Panc1 (cell line): ENCODE data around the gene GNB1. TPM values are rescaled to one million over a fixed set of nuclear protein-coding genes. Genes with fewer than 3 reads are reported as not detected.

Source experiments
- ATAC-seq: fragments of 200-7000 bp; cut with Tn5 transposase; 2 replicates; pipeline ENCODE4 v1.9.1; 2020; ENCODE audit warnings: mild to moderate bottlenecking, moderate library complexity
- BruUV-seq: library from RNA; stranded (reverse); fragments of 400-500 nt; replicated peaks from 2 replicates; lab custom pipeline; 2021; lab: Mats Ljungman, UMichigan
- CTCF ChIA-PET: fragments of 300-600 bp; sonication (Branson Sonifier 250); formaldehyde crosslinking; loops from one replicate; lab custom pipeline; 2022; ENCODE audit warnings: antibody characterized with exemption; lab: Charles Lee
- POLR2A ChIA-PET: fragments of 300-600 bp; sonication (Branson Sonifier 250); formaldehyde crosslinking; loops from one replicate; lab custom pipeline; 2022; ENCODE audit warnings: antibody characterized with exemption; lab: Charles Lee
- DNase-seq: peaks from one replicate; pipeline ENCODE4 v3.0.0-alpha.2; 2010; ENCODE audit warnings: low read depth, low spot score
- H3K27ac ChIP-seq: 2 replicates; pipeline ENCODE4 v1.5.1; 2011; ENCODE audit warnings: mild to moderate bottlenecking, low read length, inconsistent platforms
- H3K27me3 ChIP-seq: fragments of 200-500 bp; sonication (Bioruptor generic); 2 replicates; pipeline ENCODE4 v1.6.0; 2014; ENCODE audit warnings: low read length, inconsistent platforms; ENCODE audit not compliant: control insufficient read depth, insufficient read depth
- H3K36me3 ChIP-seq: fragments of 200-500 bp; sonication (Bioruptor generic); 2 replicates; pipeline ENCODE4 v1.5.1; 2014; ENCODE audit warnings: inconsistent platforms, mild to moderate bottlenecking, low read length, moderate library complexity; ENCODE audit not compliant: control insufficient read depth, insufficient read depth
- H3K4me1 ChIP-seq: 2 replicates; pipeline ENCODE4 v1.5.1; 2011; ENCODE audit warnings: inconsistent platforms, mild to moderate bottlenecking, low read length, moderate library complexity; ENCODE audit not compliant: control insufficient read depth, insufficient read depth
- H3K4me3 ChIP-seq, 2 experiments: 2 replicates each; pipeline ENCODE4 v1.5.1; 2011 to 2012; ENCODE audit warnings: low read depth in 2 of 2, low read length in 2 of 2, mild to moderate bottlenecking in 2 of 2, inconsistent platforms in 1 of 2, moderate library complexity in 1 of 2
- H3K9me3 ChIP-seq: fragments of 200-500 bp; sonication (Bioruptor generic); 2 replicates; pipeline ENCODE4 v1.5.1; 2014; ENCODE audit warnings: low read depth, mild to moderate bottlenecking, inconsistent platforms, low read length, moderate library complexity; ENCODE audit not compliant: control insufficient read depth, insufficient read depth
- CTCF ChIP-seq: fragments of 450-650 bp; IDR thresholded peaks from 2 replicates; pipeline ENCODE4 v1.5.1; 2017; ENCODE audit warnings: mild to moderate bottlenecking
- POLR2AphosphoS5 ChIP-seq: IDR thresholded peaks from 2 replicates; pipeline ENCODE4 v1.6.1; 2012; ENCODE audit warnings: mild to moderate bottlenecking, low read depth, low read length, moderate library complexity
- REST ChIP-seq, 2 experiments: IDR thresholded peaks; 2 replicates each; pipeline ENCODE4 v1.6.1; 2011 to 2012; ENCODE audit warnings: low read depth in 2 of 2, control low read depth in 1 of 2, low read length in 1 of 2, mild to moderate bottlenecking in 1 of 2, moderate library complexity in 1 of 2; ENCODE audit not compliant: insufficient read depth in 1 of 2
- SIN3A ChIP-seq: IDR thresholded peaks from 2 replicates; pipeline ENCODE4 v1.6.1; 2012; ENCODE audit warnings: low read depth, mild to moderate bottlenecking, low read length, moderate library complexity, borderline replicate concordance; ENCODE audit not compliant: insufficient read depth
- TCF7L2 ChIP-seq: IDR thresholded peaks from 2 replicates; pipeline ENCODE4 v1.6.1; 2011; ENCODE audit warnings: mild to moderate bottlenecking, low read depth, low read length, inconsistent platforms
- in situ Hi-C: cut with HindIII; loops from 2 replicates; pipeline ENCODE4 v1.10.0; 2016; ENCODE audit warnings: low sequenced_read_pairs, low pct_unique_long_range_greater_than_20kb
- intact Hi-C: fragments of 100-400 bp; cut with micrococcal nuclease; formaldehyde crosslinking; loops from one replicate; pipeline ENCODE4 v1.10.0; 2022; ENCODE audit not compliant: unreplicated experiment
- total RNA-seq: library from RNA; stranded (reverse); gene quantifications from one replicate; pipeline ENCODE4 v1.2.1, GENCODE V29; 2021; ENCODE audit not compliant: unreplicated experiment

The GNB1 gene
- total RNA-seq, 1 experiment from 2014 or later = 499 TPM

DNA sequence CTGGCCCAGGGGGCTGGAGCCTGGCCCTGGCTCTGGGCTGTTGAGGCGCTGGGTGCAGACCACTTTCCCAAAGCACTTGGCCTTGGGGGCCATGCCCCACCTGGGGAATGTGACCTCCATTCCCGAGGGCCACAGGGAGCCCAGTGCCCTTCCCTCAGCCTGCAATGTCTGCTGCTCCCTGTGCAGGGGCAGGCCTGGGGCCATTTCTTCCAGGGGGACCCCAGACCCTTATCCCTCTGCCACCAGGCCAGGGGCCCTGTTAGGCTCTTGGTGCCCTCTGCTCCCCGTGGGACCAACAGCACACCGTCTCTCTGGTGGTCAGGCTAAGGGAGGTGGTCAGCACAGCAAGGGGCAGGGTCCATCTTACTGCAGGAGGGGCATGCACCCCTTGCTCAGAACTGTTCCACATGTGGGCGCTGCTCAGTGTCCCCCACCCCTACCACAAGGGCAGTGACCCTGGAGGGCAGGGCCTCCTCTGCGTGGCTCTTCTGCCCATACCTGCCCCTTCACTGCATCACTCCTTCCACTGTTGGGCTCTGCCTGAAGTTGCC, 29.2 kb upstream of the GNB1 start:
- no peak for DNase-seq

More for the DNA sequence above, 29.2 kb upstream of the GNB1 start:
- ChIA-PET CTCF (no interaction called here), POLR2A (interaction anchor here (0.5 kb wide), 1 partner anchor 15 kb away, joined by 4 read pairs; no protein-coding TSS in a partner anchor)
- Histone ChIP-seq H3K27me3 (no peaks in the 10 kb centered on the region), H3K4me1 (no peaks in the 10 kb centered on the region), H3K36me3 (no peaks in the 10 kb centered on the region), H3K4me3 (peak overlapping the region; percentile 56 to 58), H3K9me3 (no peaks in the 10 kb centered on the region), H3K27ac (peak overlapping the region; percentile 66; the same call in 1 of the 2 replicates)
- in situ Hi-C loops = no loop called here
- intact Hi-C loops = no loop called here
- TF ChIP-seq REST (IDR thresholded peaks at IDR 0.05; ENCODE audit: insufficient read depth in 1 of 2, low read depth in 2 of 2, low read length in 1 of 2) (no peak), POLR2AphosphoS5 (no peak), CTCF (no peak), SIN3A (no peak), TCF7L2 (no peak)
- BruUV-seq = no TSS peak
- ATAC-seq = no peak
